GM12878 (cell line): ENCODE measurements around the gene PGLYRP3. TPM values are rescaled to one million over a fixed set of nuclear protein-coding genes. Genes with fewer than 3 reads are reported as not detected.

ENCODE experiments used
- ATAC-seq: fragments of 200-7000 bp; cut with Tn5 transposase; 3 replicates; pipeline ENCODE4 v1.9.1; 2020; ENCODE audit warnings: mild to moderate bottlenecking, moderate library complexity
- BruUV-seq: library from RNA; stranded (reverse); fragments of 400-500 nt; replicated peaks from 2 replicates; lab custom pipeline; 2021; lab: Mats Ljungman, UMichigan
- CTCF ChIA-PET: fragments of 300-600 bp; sonication (Branson Sonifier 250); formaldehyde crosslinking; extraction: SDS; loops from one replicate; lab custom pipeline; 2021; ENCODE audit warnings: inconsistent platforms; lab: Yijun Ruan, JAX
- POLR2A ChIA-PET: fragments of 350-600 bp; formaldehyde crosslinking; extraction: SDS; loops from one replicate; lab custom pipeline; 2021; ENCODE audit warnings: inconsistent platforms; lab: Charles Lee
- RAD21 ChIA-PET: fragments of 300-600 bp; sonication (Branson Sonifier 250); formaldehyde crosslinking; loops from one replicate; lab custom pipeline; 2023; ENCODE audit warnings: antibody characterized with exemption; ENCODE audit not compliant: unreplicated experiment; lab: Charles Lee
- SMC1A ChIA-PET: fragments of 300-600 bp; sonication (Branson Sonifier 250); formaldehyde crosslinking; loops from one replicate; lab custom pipeline; 2023; ENCODE audit not compliant: unreplicated experiment, uncharacterized antibody; lab: Charles Lee
- DNase-seq: peaks from one replicate; pipeline ENCODE4 v3.0.0-alpha.2; 2011; ENCODE audit warnings: low read depth, low spot score
- FAIRE-seq: peaks from 3 replicates; lab custom pipeline; 2011; peaks lifted over from hg19 to GRCh38; lab: Jason Lieb, UNC
- H2AFZ ChIP-seq: 2 replicates; pipeline ENCODE4 v1.6.0; 2011; ENCODE audit warnings: low read depth, low read length, control low read depth; ENCODE audit not compliant: control insufficient read depth
- H3K27ac ChIP-seq: 2 replicates; pipeline ENCODE4 v1.5.1; 2011; ENCODE audit warnings: control low read depth; ENCODE audit not compliant: control insufficient read depth, insufficient read depth
- H3K27me3 ChIP-seq, 2 experiments: replicated peaks in 1 of 2; 2 replicates each; pipeline versions ENCODE4 v1.6.0 to v1.6.1; 2011; ENCODE audit warnings: low read length in 1 of 2; ENCODE audit not compliant: control insufficient read depth in 2 of 2, insufficient read depth in 2 of 2
- H3K36me3 ChIP-seq, 2 experiments: 2 replicates each; pipeline ENCODE4 v1.5.1; 2011; ENCODE audit warnings: low read length in 1 of 2; ENCODE audit not compliant: control insufficient read depth in 2 of 2, insufficient read depth in 2 of 2
- H3K4me1 ChIP-seq: 2 replicates; pipeline ENCODE4 v1.6.1; 2011; ENCODE audit warnings: mild to moderate bottlenecking, low read length, moderate library complexity, mixed read lengths; ENCODE audit not compliant: control insufficient read depth, insufficient read depth
- H3K4me2 ChIP-seq: 2 replicates; pipeline ENCODE4 v1.6.0; 2011; ENCODE audit warnings: control low read depth; ENCODE audit not compliant: control insufficient read depth, insufficient read depth
- H3K4me3 ChIP-seq: fragments of 200-600 bp; sonication (generic); 2 replicates; pipeline ENCODE4 v1.5.1; 2016
- H3K79me2 ChIP-seq: 2 replicates; pipeline ENCODE4 v1.6.0; 2011; ENCODE audit warnings: low read length; ENCODE audit not compliant: control insufficient read depth, insufficient read depth
- H3K9ac ChIP-seq: 2 replicates; pipeline ENCODE4 v1.8.0; 2011; ENCODE audit warnings: low read length, control low read depth, mixed read lengths; ENCODE audit not compliant: control insufficient read depth, insufficient read depth
- H3K9me3 ChIP-seq: replicated peaks from 3 replicates; pipeline ENCODE4 v1.5.1; 2011; ENCODE audit warnings: mild to moderate bottlenecking, low read length; ENCODE audit not compliant: control insufficient read depth, insufficient read depth
- H4K20me1 ChIP-seq: 2 replicates; pipeline ENCODE4 v1.6.0; 2011; ENCODE audit not compliant: control insufficient read depth, insufficient read depth
- E2F4 ChIP-seq: IDR thresholded peaks from 2 replicates; pipeline ENCODE4 v1.6.1; 2012; ENCODE audit warnings: low read depth, low read length, improper control_type of control experiment
- GATAD2B ChIP-seq: fragments of 450-650 bp; conservative IDR thresholded peaks from 2 replicates; pipeline ENCODE4 v1.6.1; 2017; ENCODE audit warnings: low read depth, mild to moderate bottlenecking, moderate library complexity
- HSF1 ChIP-seq: fragments of 150-350 bp; IDR thresholded peaks from 2 replicates; pipeline ENCODE4 v1.6.1; 2014; ENCODE audit warnings: mild to moderate bottlenecking, low read depth, low read length
- KLF5 ChIP-seq: fragments of 450-650 bp; IDR thresholded peaks from 2 replicates; pipeline ENCODE4 v1.6.1; 2014; ENCODE audit warnings: mild to moderate bottlenecking; ENCODE audit not compliant: partially characterized antibody
- MYC ChIP-seq: IDR thresholded peaks from 2 replicates; pipeline ENCODE4 v1.6.1; 2011; ENCODE audit warnings: mild to moderate bottlenecking, low read length, moderate library complexity, inconsistent platforms; ENCODE audit not compliant: insufficient read depth, insufficient replicate concordance, insufficient read length, severe bottlenecking
- PAX8 ChIP-seq: fragments of 450-650 bp; IDR thresholded peaks from 2 replicates; pipeline ENCODE4 v1.6.1; 2017; ENCODE audit warnings: mild to moderate bottlenecking, moderate library complexity
- SUZ12 ChIP-seq: fragments of 200-600 bp; sonication (generic); IDR thresholded peaks from one replicate; pipeline ENCODE4 v1.6.1; 2018; ENCODE audit warnings: antibody characterized with exemption, mild to moderate bottlenecking; ENCODE audit not compliant: unreplicated experiment
- WRNIP1 ChIP-seq: IDR thresholded peaks from 2 replicates; pipeline ENCODE4 v1.6.1; 2011; ENCODE audit warnings: low read depth, low read length, improper control_type of control experiment, borderline replicate concordance
- WGBS: methylation state at CpG from one replicate; pipeline ENCODE4 v1.1.6; 2016; ENCODE audit warnings: low lambda C conversion rate; ENCODE audit not compliant: insufficient replicate concordance, insufficient coverage; ENCODE audit errors: missing lambda C conversion rate; 5-methylcytosine and 5-hydroxymethylcytosine counted together
- in situ Hi-C: fragments of 300-500 bp; cut with MboI; formaldehyde crosslinking; loops from 9 replicates; pipeline ENCODE4 v1.14.3; 2018; ENCODE audit warnings: mixed read lengths
- intact Hi-C: fragments of 100-400 bp; cut with micrococcal nuclease; formaldehyde crosslinking; loops from one replicate; pipeline ENCODE4 v1.14.2; 2022; ENCODE audit not compliant: unreplicated experiment
- polyA plus RNA-seq, 11 experiments: library from polyadenylated mRNA; depleted of rRNA in 4 of 11; unstranded in 6 of 11; stranded (reverse) in 5 of 11; fragments of >200 nt; fragmentation: Nextera tagmentation in 4 of 11; fragmentation: Illumina TruSeq in 1 of 11; extraction: Ambion mirVana in 4 of 11; extraction: Trizol in 1 of 11; gene quantifications; 1 replicate in 1 of 11; 2 replicates in 10 of 11; pipeline versions ENCODE4 v1.2.1 to v1.2.3, GENCODE V29; 2011 to 2016; ENCODE audit warnings: inconsistent platforms in 2 of 11, missing spikeins in 2 of 11, low read depth in 1 of 11
- total RNA-seq, 4 experiments: library from RNA; depleted of rRNA in 3 of 4; stranded (reverse); fragments of >200 nt in 3 of 4; fragmentation: Illumina TruSeq in 1 of 4; extraction: Trizol in 1 of 4; gene quantifications; 2 replicates each; pipeline versions ENCODE4 v1.2.1 to v1.2.3, GENCODE V29; 2013 to 2021

PGLYRP3 gene
- total and polyA plus RNA-seq, 10 of the 15 experiments (the other 5 are each of a cell fraction or from before 2014, with no cell fraction given) = 0.10 to 0.49 (median 0.18) TPM; not detected in 7

GRCh38 chr1:153250166-153250565 is 62.6 kb downstream of the PGLYRP3 start:
- CTCF ChIA-PET = interaction anchor here (5.6 kb wide), 1 partner anchor 17 kb away, joined by 27 read pairs; no protein-coding TSS in a partner anchor
- RAD21 ChIA-PET = no interaction called here
- TF ChIP-seq KLF5 (no peak), E2F4 (no peak), SUZ12 (no peak), MYC (no peak), GATAD2B (no peak), HSF1 (no peak), PAX8 (no peak), WRNIP1 (no peak)
- TF ChIP-seq, all 136 proteins: peak for 0
- H3K79me2 ChIP-seq = no peaks in the 10 kb centered on the region
- intact Hi-C loops (no loop called here), in situ Hi-C loops (no loop called here)
- H3K4me3 ChIP-seq = no peak overlapping the region
- BruUV-seq = no TSS peak
- no peak overlapping the region for H3K27ac ChIP-seq
- DNase-seq = no peak
- FAIRE-seq = no peak
- H3K4me2 ChIP-seq = no peak overlapping the region
- H3K9me3 ChIP-seq = no peaks in the 10 kb centered on the region; the same call in 2 of the 3 replicates
- H3K27me3 ChIP-seq = no peaks in the 10 kb centered on the region
- ChIA-PET SMC1A (interaction anchor here (1.1 to 2.1 kb wide), 2 partner anchors 17 to 20 kb away, joined by 5 to 7 read pairs; no protein-coding TSS in a partner anchor), POLR2A (no interaction called here)
- no peak overlapping the region for H3K9ac ChIP-seq
- no peaks in the 10 kb centered on the region for H3K36me3 ChIP-seq
- H3K4me1 ChIP-seq = no peaks in the 10 kb centered on the region
- ATAC-seq = no peak
- no peak overlapping the region for H2AFZ ChIP-seq
- 0% methylated on average over 1 of the region's 1 CpG for WGBS
- H4K20me1 ChIP-seq = no peaks in the 10 kb centered on the region
